ENCODE data around the gene SHROOM4. TPM values are rescaled to one million over a fixed set of nuclear protein-coding genes. Genes with fewer than 3 reads are reported as not detected.

The SHROOM4 gene
- polyA plus RNA-seq, 4 donors, result under 0.01 to 5.0 (median 1.8) TPM

DNA sequence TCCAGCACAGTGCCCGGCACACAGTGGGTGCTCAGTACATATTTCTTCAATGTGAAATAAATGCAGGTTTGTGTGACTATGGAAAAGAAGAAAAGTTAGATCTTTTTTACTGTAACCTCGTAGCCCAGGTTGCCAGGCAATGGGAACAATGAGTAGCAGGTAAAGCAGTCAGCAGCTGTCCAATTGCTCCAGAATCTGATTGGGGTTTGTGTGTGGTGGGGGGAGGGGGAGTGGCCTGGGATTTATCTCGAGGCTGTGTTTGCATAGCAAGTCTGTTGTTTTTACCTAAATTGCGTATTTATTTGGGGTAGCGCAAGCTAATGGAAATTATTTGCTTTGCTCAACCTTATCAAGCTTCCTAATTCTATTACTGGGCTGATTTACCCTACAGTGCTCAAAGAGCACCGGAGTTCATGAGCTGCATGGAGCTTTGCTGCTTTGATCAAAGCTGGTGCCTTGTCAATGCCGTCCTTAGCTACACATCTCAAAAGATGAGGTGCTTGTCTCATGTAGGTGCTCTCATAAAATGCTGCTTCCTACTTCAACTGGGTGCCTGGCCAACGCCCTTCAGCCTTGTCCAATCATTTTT, 198.3 kb downstream of the SHROOM4 start:
- no peaks in the 10 kb centered on the region for H3K36me3 ChIP-seq (ENCODE audit: control insufficient read depth in 3 of 3, insufficient read depth in 2 of 3, low read depth in 1 of 3, low read length in 3 of 3)
- 52 to 77% (median 73%) methylated on average over 8 of the region's 8 CpGs for WGBS, 3 donors
- DNase-seq (no peak), FAIRE-seq (no peak)
- no peak overlapping the region for H3K4me3 ChIP-seq (ENCODE audit: low read depth in 1 of 3, low read length in 3 of 3)
- H3K27me3 ChIP-seq (ENCODE audit: control insufficient read depth in 3 of 3, insufficient read depth in 3 of 3, low read length in 3 of 3), result no peaks in the 10 kb centered on the region
- no peaks in the 10 kb centered on the region for H3K4me1 ChIP-seq (ENCODE audit: control insufficient read depth in 3 of 3, insufficient read depth in 2 of 3, low read depth in 1 of 3, low read length in 2 of 3)
- H3K9me3 ChIP-seq (ENCODE audit: control insufficient read depth in 2 of 2, insufficient read depth in 1 of 2, low read depth in 1 of 2, low read length in 1 of 2), result no peaks in the 10 kb centered on the region
- H3K27ac ChIP-seq (ENCODE audit: low read depth in 1 of 3, low read length in 2 of 3), result no peak overlapping the region

DNA sequence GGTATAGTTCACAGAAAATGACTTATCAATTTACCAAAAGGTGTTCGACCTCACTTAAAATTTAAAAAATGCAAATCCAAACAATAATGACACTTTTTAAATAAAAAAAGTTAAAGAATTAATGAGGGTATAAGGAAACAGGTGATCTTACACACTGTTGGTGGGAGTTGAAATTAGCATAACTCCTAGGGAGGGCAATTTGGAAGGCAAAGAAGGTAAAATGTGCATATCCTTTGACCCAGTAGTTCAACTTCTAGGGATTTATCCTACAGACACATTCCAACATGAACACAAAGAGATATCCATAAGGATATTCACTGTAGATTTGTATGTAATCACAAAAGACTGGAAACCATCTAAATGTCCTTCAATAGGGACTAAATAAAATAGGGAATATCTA, 199.5 kb downstream of the SHROOM4 start:
- WGBS, 3 donors, result 56 to 68% (median 67%) methylated on average over 1 of the region's 1 CpG

DNA sequence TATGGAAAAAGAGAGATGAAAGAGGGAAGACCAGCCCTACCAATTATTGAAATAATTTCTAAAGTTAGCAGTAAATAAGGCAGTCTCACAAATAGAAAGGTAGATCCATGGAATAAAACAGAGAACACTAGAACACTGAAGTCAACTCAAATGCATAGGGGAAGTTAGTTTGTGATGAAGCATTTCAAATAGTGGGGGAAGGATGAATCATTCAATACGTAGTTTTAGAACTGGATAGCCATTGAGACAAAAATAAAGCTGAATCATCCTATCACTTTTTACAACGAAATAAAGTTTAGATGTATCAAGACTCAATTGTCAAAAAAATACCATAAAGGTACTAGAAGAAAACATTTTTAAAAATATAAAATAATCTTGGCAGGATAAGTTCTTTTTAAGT, 200.1 kb downstream of the SHROOM4 start:
- 35 to 65% (median 64%) methylated on average over 2 of the region's 2 CpGs for WGBS, 3 donors
- DNase-seq (no peak), FAIRE-seq (no peak)
- Histone ChIP-seq H3K27ac (ENCODE audit: low read depth in 1 of 3, low read length in 2 of 3) (no peak overlapping the region), H3K4me1 (ENCODE audit: control insufficient read depth in 3 of 3, insufficient read depth in 2 of 3, low read depth in 1 of 3, low read length in 2 of 3) (no peaks in the 10 kb centered on the region), H3K4me3 (ENCODE audit: low read depth in 1 of 3, low read length in 3 of 3) (no peak overlapping the region), H3K9me3 (ENCODE audit: control insufficient read depth in 2 of 2, insufficient read depth in 1 of 2, low read depth in 1 of 2, low read length in 1 of 2) (no peaks in the 10 kb centered on the region), H3K27me3 (ENCODE audit: control insufficient read depth in 3 of 3, insufficient read depth in 3 of 3, low read length in 3 of 3) (no peaks in the 10 kb centered on the region), H3K36me3 (ENCODE audit: control insufficient read depth in 3 of 3, insufficient read depth in 2 of 3, low read depth in 1 of 3, low read length in 3 of 3) (no peaks in the 10 kb centered on the region)

More for the DNA sequence above, 199.5 kb downstream of the SHROOM4 start:
- Histone ChIP-seq H3K27me3 (ENCODE audit: control insufficient read depth in 3 of 3, insufficient read depth in 3 of 3, low read length in 3 of 3) (no peaks in the 10 kb centered on the region), H3K9me3 (ENCODE audit: control insufficient read depth in 2 of 2, insufficient read depth in 1 of 2, low read depth in 1 of 2, low read length in 1 of 2) (no peaks in the 10 kb centered on the region), H3K4me1 (ENCODE audit: control insufficient read depth in 3 of 3, insufficient read depth in 2 of 3, low read depth in 1 of 3, low read length in 2 of 3) (no peaks in the 10 kb centered on the region), H3K36me3 (ENCODE audit: control insufficient read depth in 3 of 3, insufficient read depth in 2 of 3, low read depth in 1 of 3, low read length in 3 of 3) (no peaks in the 10 kb centered on the region), H3K27ac (ENCODE audit: low read depth in 1 of 3, low read length in 2 of 3) (no peak overlapping the region), H3K4me3 (ENCODE audit: low read depth in 1 of 3, low read length in 3 of 3) (no peak overlapping the region)
- DNase-seq (no peak), FAIRE-seq (no peak)

DNA sequence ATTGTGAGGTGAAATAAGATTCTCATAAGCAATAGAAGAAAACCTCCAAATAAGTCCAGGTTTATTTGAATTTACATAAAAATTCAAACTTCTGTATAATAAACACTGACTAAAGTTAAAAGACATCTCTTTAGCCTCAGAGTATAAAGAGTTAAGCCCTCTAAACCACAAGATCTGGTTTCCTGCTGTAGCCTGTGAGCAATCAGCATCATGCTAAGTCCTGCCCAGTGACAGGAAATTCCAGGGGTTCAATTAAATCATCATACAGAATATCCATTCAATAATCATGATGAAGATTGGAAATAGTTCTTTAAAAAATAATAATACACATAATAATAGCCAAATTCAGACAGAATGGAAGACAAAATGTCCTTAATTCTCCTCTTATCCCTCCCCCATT, 204.2 kb downstream of the SHROOM4 start:
- DNase-seq (no peak), FAIRE-seq (no peak)
- no peaks in the 10 kb centered on the region for H3K9me3 ChIP-seq (ENCODE audit: control insufficient read depth in 2 of 2, insufficient read depth in 1 of 2, low read depth in 1 of 2, low read length in 1 of 2)
- peaks cover 0 to 3% (median 0%) of the 10 kb centered on the region in 3 donors for H3K36me3 ChIP-seq (ENCODE audit: control insufficient read depth in 3 of 3, insufficient read depth in 2 of 3, low read depth in 1 of 3, low read length in 3 of 3)
- no peak overlapping the region for H3K27ac ChIP-seq (ENCODE audit: low read depth in 1 of 3, low read length in 2 of 3)
- no peaks in the 10 kb centered on the region for H3K27me3 ChIP-seq (ENCODE audit: control insufficient read depth in 3 of 3, insufficient read depth in 3 of 3, low read length in 3 of 3)
- no peak overlapping the region for H3K4me3 ChIP-seq (ENCODE audit: low read depth in 1 of 3, low read length in 3 of 3)
- no peaks in the 10 kb centered on the region for H3K4me1 ChIP-seq (ENCODE audit: control insufficient read depth in 3 of 3, insufficient read depth in 2 of 3, low read depth in 1 of 3, low read length in 2 of 3)

DNA sequence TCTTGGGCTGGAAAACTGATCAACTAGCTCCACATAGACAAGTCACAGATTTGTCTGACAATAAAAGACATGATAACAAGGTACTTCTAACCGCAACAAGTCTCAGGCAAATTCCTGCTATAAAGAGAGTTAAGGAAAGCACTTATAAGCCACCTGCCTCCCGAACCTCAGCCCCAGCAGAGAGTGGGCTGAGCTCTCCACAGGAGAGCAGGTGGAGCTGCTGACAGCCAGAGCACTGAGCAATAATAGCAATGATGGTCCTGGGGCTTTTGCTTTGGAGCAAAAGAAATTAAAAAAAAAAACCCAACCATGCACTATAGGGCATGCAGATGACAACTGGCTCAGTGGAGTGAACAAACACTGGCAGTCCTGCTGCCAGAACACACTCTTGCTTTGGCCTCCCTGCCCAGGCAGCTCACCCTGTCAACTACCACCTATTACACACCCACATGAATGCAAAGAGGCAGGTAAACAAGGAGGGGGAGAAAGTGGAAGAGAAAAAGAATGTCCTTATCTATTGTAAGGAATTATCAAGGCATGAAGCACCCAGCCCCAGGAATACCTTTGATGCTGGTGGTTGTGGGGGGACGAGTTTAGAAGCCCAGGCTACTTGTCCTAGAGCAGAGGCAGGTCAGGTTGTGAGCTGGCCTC, 207.6 kb downstream of the SHROOM4 start:
- FAIRE-seq, result no peak
- 41 to 82% (median 77%) methylated on average over 3 of the region's 3 CpGs for WGBS, 3 donors
- H3K36me3 ChIP-seq (ENCODE audit: control insufficient read depth in 3 of 3, insufficient read depth in 2 of 3, low read depth in 1 of 3, low read length in 3 of 3), result peaks cover 0 to 3% (median 0%) of the 10 kb centered on the region in 3 donors

DNA sequence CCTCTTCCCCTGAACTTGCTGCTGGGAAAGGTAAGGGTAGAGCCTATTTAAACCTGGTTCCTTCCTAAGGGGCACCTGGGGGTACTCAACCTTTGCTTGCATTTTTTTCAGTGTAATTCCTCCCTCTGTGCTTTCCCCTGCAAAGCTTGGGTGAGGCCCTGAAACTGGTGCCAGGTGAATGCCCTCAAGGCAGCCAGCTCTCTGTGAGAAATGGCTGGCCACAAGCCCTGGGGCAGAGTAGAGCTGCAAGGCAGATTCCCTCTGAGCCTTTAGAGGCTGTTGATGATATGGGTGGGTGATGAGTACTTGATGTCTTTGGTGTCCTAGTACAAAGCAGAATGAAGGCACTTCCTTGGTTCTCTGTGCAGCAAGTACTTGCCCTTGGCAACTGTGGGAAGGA, 217.9 kb downstream of the SHROOM4 start:
- H3K9me3 ChIP-seq (ENCODE audit: control insufficient read depth in 2 of 2, insufficient read depth in 1 of 2, low read depth in 1 of 2, low read length in 1 of 2), result no peaks in the 10 kb centered on the region
- FAIRE-seq, result no peak
- H3K4me1 ChIP-seq (ENCODE audit: control insufficient read depth in 3 of 3, insufficient read depth in 2 of 3, low read depth in 1 of 3, low read length in 2 of 3), result no peaks in the 10 kb centered on the region
- H3K27ac ChIP-seq (ENCODE audit: low read depth in 1 of 3, low read length in 2 of 3), result no peak overlapping the region
- H3K27me3 ChIP-seq (ENCODE audit: control insufficient read depth in 3 of 3, insufficient read depth in 3 of 3, low read length in 3 of 3), result no peaks in the 10 kb centered on the region
- no peaks in the 10 kb centered on the region for H3K36me3 ChIP-seq (ENCODE audit: control insufficient read depth in 3 of 3, insufficient read depth in 2 of 3, low read depth in 1 of 3, low read length in 3 of 3)
- no peak for DNase-seq
- no peak overlapping the region for H3K4me3 ChIP-seq (ENCODE audit: low read depth in 1 of 3, low read length in 3 of 3)

More for the DNA sequence above, 207.6 kb downstream of the SHROOM4 start:
- DNase-seq, result no peak
- Histone ChIP-seq H3K27me3 (ENCODE audit: control insufficient read depth in 3 of 3, insufficient read depth in 3 of 3, low read length in 3 of 3) (no peaks in the 10 kb centered on the region), H3K9me3 (ENCODE audit: control insufficient read depth in 2 of 2, insufficient read depth in 1 of 2, low read depth in 1 of 2, low read length in 1 of 2) (no peaks in the 10 kb centered on the region), H3K27ac (ENCODE audit: low read depth in 1 of 3, low read length in 2 of 3) (no peak overlapping the region), H3K4me3 (ENCODE audit: low read depth in 1 of 3, low read length in 3 of 3) (no peak overlapping the region), H3K4me1 (ENCODE audit: control insufficient read depth in 3 of 3, insufficient read depth in 2 of 3, low read depth in 1 of 3, low read length in 2 of 3) (no peaks in the 10 kb centered on the region)

DNA sequence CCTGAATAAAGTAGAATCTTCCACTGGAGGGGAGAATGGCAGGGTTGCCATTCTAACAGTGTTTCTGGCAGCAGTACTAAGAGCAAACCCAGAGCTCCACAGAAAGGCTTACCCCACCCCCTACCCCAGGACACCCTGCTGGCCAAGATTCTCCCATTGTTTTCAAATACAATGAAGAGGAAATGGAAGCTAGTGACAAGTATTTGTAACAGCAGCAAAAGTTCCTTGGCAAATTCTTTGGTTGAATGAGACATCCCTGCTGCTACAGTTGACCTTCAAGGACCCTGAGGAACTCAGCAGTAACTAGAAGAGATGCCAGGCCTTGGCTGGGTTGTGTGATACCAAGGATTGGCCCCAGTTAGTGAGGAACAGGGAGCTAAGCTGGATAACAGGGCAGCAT, 219.2 kb downstream of the SHROOM4 start:
- Histone ChIP-seq H3K27ac (ENCODE audit: low read depth in 1 of 3, low read length in 2 of 3) (peak overlapping the region in 1 of 3 donors; percentile 4), H3K4me1 (ENCODE audit: control insufficient read depth in 3 of 3, insufficient read depth in 2 of 3, low read depth in 1 of 3, low read length in 2 of 3) (no peaks in the 10 kb centered on the region), H3K9me3 (ENCODE audit: control insufficient read depth in 2 of 2, insufficient read depth in 1 of 2, low read depth in 1 of 2, low read length in 1 of 2) (no peaks in the 10 kb centered on the region), H3K36me3 (ENCODE audit: control insufficient read depth in 3 of 3, insufficient read depth in 2 of 3, low read depth in 1 of 3, low read length in 3 of 3) (no peaks in the 10 kb centered on the region), H3K27me3 (ENCODE audit: control insufficient read depth in 3 of 3, insufficient read depth in 3 of 3, low read length in 3 of 3) (no peaks in the 10 kb centered on the region), H3K4me3 (ENCODE audit: low read depth in 1 of 3, low read length in 3 of 3) (no peak overlapping the region)
- DNase-seq (no peak), FAIRE-seq (no peak)

DNA sequence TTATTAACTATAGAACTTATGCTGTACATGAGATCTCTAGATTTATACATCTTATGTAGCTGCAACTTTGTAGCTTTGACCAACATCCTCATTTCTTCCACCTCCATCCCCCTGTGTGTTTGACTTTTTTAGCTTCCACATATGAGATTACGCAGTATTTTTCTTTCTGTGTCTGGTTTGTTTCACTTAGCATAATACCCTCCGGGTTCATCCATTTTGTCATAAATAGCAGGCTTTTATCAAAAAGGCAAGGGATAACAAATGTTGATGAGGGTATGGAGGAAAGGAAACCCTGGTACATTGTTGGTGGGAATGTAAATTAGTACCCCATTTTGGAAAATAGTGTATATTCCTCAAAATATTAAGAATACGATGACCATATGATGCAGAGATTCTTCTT, 227.0 kb downstream of the SHROOM4 start:
- no peaks in the 10 kb centered on the region for H3K4me1 ChIP-seq (ENCODE audit: control insufficient read depth in 3 of 3, insufficient read depth in 2 of 3, low read depth in 1 of 3, low read length in 2 of 3)
- H3K4me3 ChIP-seq (ENCODE audit: low read depth in 1 of 3, low read length in 3 of 3), result no peak overlapping the region
- no peak overlapping the region for H3K27ac ChIP-seq (ENCODE audit: low read depth in 1 of 3, low read length in 2 of 3)
- DNase-seq (no peak), FAIRE-seq (no peak)
- H3K36me3 ChIP-seq (ENCODE audit: control insufficient read depth in 3 of 3, insufficient read depth in 2 of 3, low read depth in 1 of 3, low read length in 3 of 3), result no peaks in the 10 kb centered on the region
- 90 to 94% (median 90%) methylated on average over 3 of the region's 3 CpGs for WGBS, 3 donors
- peaks cover 0 to 2% (median 0%) of the 10 kb centered on the region in 3 donors for H3K27me3 ChIP-seq (ENCODE audit: control insufficient read depth in 3 of 3, insufficient read depth in 3 of 3, low read length in 3 of 3)
- no peaks in the 10 kb centered on the region for H3K9me3 ChIP-seq (ENCODE audit: control insufficient read depth in 2 of 2, insufficient read depth in 1 of 2, low read depth in 1 of 2, low read length in 1 of 2)

DNA sequence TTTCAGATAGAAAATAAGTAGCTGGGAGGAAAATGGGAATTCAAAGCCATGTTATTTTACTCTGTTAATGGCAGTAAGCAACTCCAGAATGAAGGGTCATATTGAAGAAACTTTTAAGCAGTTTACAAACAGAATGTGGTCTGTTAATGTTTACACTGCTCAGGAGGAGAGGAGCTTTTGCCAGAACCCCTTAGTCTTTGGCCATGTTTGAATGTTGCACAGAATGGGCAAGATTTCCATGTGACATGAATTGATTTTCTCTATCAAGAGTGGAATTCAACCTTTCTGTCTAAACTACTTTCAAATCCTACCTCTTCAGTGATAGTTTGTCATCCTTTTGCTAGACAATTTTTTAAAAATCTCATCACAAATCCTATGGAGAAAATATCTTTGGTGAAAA, 227.6 kb downstream of the SHROOM4 start:
- Histone ChIP-seq H3K4me1 (ENCODE audit: control insufficient read depth in 3 of 3, insufficient read depth in 2 of 3, low read depth in 1 of 3, low read length in 2 of 3) (no peaks in the 10 kb centered on the region), H3K9me3 (ENCODE audit: control insufficient read depth in 2 of 2, insufficient read depth in 1 of 2, low read depth in 1 of 2, low read length in 1 of 2) (no peaks in the 10 kb centered on the region), H3K27ac (ENCODE audit: low read depth in 1 of 3, low read length in 2 of 3) (no peak overlapping the region), H3K4me3 (ENCODE audit: low read depth in 1 of 3, low read length in 3 of 3) (no peak overlapping the region), H3K36me3 (ENCODE audit: control insufficient read depth in 3 of 3, insufficient read depth in 2 of 3, low read depth in 1 of 3, low read length in 3 of 3) (no peaks in the 10 kb centered on the region), H3K27me3 (ENCODE audit: control insufficient read depth in 3 of 3, insufficient read depth in 3 of 3, low read length in 3 of 3) (peaks cover 0 to 2% (median 0%) of the 10 kb centered on the region in 3 donors)
- FAIRE-seq (no peak), DNase-seq (no peak)

Data from small intestine (tissue), 7 donors.